H9 (cell line): ENCODE measurements around the gene ANKRD11. TPM values are rescaled to one million over a fixed set of nuclear protein-coding genes. Genes with fewer than 3 reads are reported as not detected.

ENCODE experiments used
- DNase-seq: peaks from one replicate; pipeline ENCODE4 v3.0.0-alpha.2; 2017
- H2AFZ ChIP-seq: one replicate; pipeline ENCODE4 v1.6.1; 2013; ENCODE audit warnings: mild to moderate bottlenecking, low read length, control low read depth, moderate library complexity
- H2AK5ac ChIP-seq: 2 replicates; pipeline ENCODE4 v1.6.1; 2013; ENCODE audit warnings: low read length, control low read depth, mixed read lengths; ENCODE audit not compliant: insufficient read length
- H2BK120ac ChIP-seq: one replicate; pipeline ENCODE4 v1.6.1; 2013; ENCODE audit warnings: low read depth, mild to moderate bottlenecking, low read length, control low read depth, inconsistent platforms; ENCODE audit not compliant: poor library complexity, severe bottlenecking
- H2BK12ac ChIP-seq: 2 replicates; pipeline ENCODE4 v1.6.1; 2013; ENCODE audit warnings: low read length, control low read depth, mixed read lengths, low read depth; ENCODE audit not compliant: insufficient read length
- H2BK15ac ChIP-seq: 2 replicates; pipeline ENCODE4 v1.6.1; 2013; ENCODE audit warnings: low read depth, low read length, control low read depth
- H2BK20ac ChIP-seq: one replicate; pipeline ENCODE4 v1.6.1; 2013; ENCODE audit warnings: low read depth, mild to moderate bottlenecking, low read length, control low read depth, inconsistent platforms; ENCODE audit not compliant: poor library complexity, severe bottlenecking
- H2BK5ac ChIP-seq: 2 replicates; pipeline ENCODE4 v1.6.1; 2013; ENCODE audit warnings: low read length, control low read depth, mixed read lengths; ENCODE audit not compliant: insufficient read length
- H3K14ac ChIP-seq: 2 replicates; pipeline ENCODE4 v1.6.1; 2013; ENCODE audit warnings: low read length, control low read depth; ENCODE audit not compliant: insufficient read depth
- H3K18ac ChIP-seq: 2 replicates; pipeline ENCODE4 v1.6.1; 2013; ENCODE audit warnings: low read depth, mild to moderate bottlenecking, mixed read lengths, low read length, control low read depth; ENCODE audit not compliant: insufficient read length
- H3K23ac ChIP-seq: 2 replicates; pipeline ENCODE4 v1.6.1; 2013; ENCODE audit warnings: low read length, control low read depth, mixed read lengths, low read depth; ENCODE audit not compliant: insufficient read length
- H3K23me2 ChIP-seq: 2 replicates; pipeline ENCODE4 v1.6.1; 2013; ENCODE audit warnings: low read depth, mild to moderate bottlenecking, mixed read lengths, low read length, control low read depth; ENCODE audit not compliant: insufficient read length, poor library complexity, severe bottlenecking
- H3K27ac ChIP-seq: 2 replicates; pipeline ENCODE4 v1.5.1; 2013; ENCODE audit warnings: low read length, control low read depth, mixed read lengths, low read depth; ENCODE audit not compliant: insufficient read length
- H3K27me3 ChIP-seq: 2 replicates; pipeline ENCODE4 v1.6.1; 2013; ENCODE audit warnings: low read length, control low read depth, inconsistent platforms; ENCODE audit not compliant: insufficient read depth
- H3K4ac ChIP-seq: 2 replicates; pipeline ENCODE4 v1.6.1; 2013; ENCODE audit warnings: low read depth, mild to moderate bottlenecking, control low read depth, inconsistent platforms, low read length, moderate library complexity
- H3K4me1 ChIP-seq: 2 replicates; pipeline ENCODE4 v1.6.1; 2013; ENCODE audit warnings: low read length, control low read depth, inconsistent platforms; ENCODE audit not compliant: insufficient read depth
- H3K4me2 ChIP-seq: 2 replicates; pipeline ENCODE4 v1.6.1; 2013; ENCODE audit warnings: low read length, control low read depth, mixed read lengths; ENCODE audit not compliant: insufficient read length, insufficient read depth
- H3K56ac ChIP-seq: 2 replicates; pipeline ENCODE4 v1.6.1; 2013; ENCODE audit warnings: low read depth, mild to moderate bottlenecking, mixed read lengths, low read length, control low read depth; ENCODE audit not compliant: insufficient read length
- H3K79me1 ChIP-seq: 2 replicates; pipeline ENCODE4 v1.6.1; 2013; ENCODE audit warnings: low read depth, mild to moderate bottlenecking, moderate library complexity, low read length, control low read depth, inconsistent platforms; ENCODE audit not compliant: insufficient read depth, poor library complexity, severe bottlenecking
- H3K79me2 ChIP-seq: 2 replicates; pipeline ENCODE4 v1.6.1; 2013; ENCODE audit warnings: low read length, control low read depth, inconsistent platforms; ENCODE audit not compliant: insufficient read depth
- H3K9ac ChIP-seq: 2 replicates; pipeline ENCODE4 v1.6.1; 2013; ENCODE audit warnings: low read length, control low read depth, mixed read lengths; ENCODE audit not compliant: insufficient read length; ENCODE audit errors: extremely low read depth
- H3K9me3 ChIP-seq: one replicate; pipeline ENCODE4 v1.6.1; 2013; ENCODE audit warnings: low read depth, low read length, inconsistent platforms; ENCODE audit not compliant: control insufficient read depth
- H3T11ph ChIP-seq: one replicate; pipeline ENCODE4 v1.6.1; 2013; ENCODE audit warnings: mild to moderate bottlenecking, low read length, control low read depth, inconsistent platforms
- H4K20me1 ChIP-seq: one replicate; pipeline ENCODE4 v1.6.1; 2013; ENCODE audit not compliant: control insufficient read depth, insufficient read length, insufficient read depth
- H4K5ac ChIP-seq: 2 replicates; pipeline ENCODE4 v1.6.1; 2013; ENCODE audit warnings: low read depth, mild to moderate bottlenecking, mixed read lengths, low read length, control low read depth; ENCODE audit not compliant: insufficient read length
- H4K8ac ChIP-seq: replicated peaks from 2 replicates; pipeline ENCODE4 v1.6.1; 2013; ENCODE audit warnings: low read length, control low read depth, mixed read lengths, low read depth; ENCODE audit not compliant: insufficient read length
- H4K91ac ChIP-seq: 2 replicates; pipeline ENCODE4 v1.6.1; 2013; ENCODE audit warnings: low read depth, mild to moderate bottlenecking, moderate library complexity, mixed read lengths, low read length, control low read depth; ENCODE audit not compliant: insufficient read length
- H3K27ac Mint-ChIP-seq, 3 experiments: 2 replicates in 2 of 3; 3 replicates in 1 of 3; pipeline ENCODE4 v1.8.0; 2020 to 2021; ENCODE audit warnings: mixed read lengths in 3 of 3, mild to moderate bottlenecking in 1 of 3, moderate library complexity in 1 of 3
- H3K27me3 Mint-ChIP-seq: 2 replicates; pipeline ENCODE4 v1.8.0; 2021; ENCODE audit warnings: low read depth, mild to moderate bottlenecking, moderate library complexity, mixed read lengths
- H3K36me3 Mint-ChIP-seq, 3 experiments: 2 replicates in 2 of 3; 3 replicates in 1 of 3; pipeline ENCODE4 v1.8.0; 2020 to 2021; ENCODE audit warnings: low read depth in 3 of 3, mixed read lengths in 3 of 3; ENCODE audit not compliant: insufficient read depth in 1 of 3
- H3K4me1 Mint-ChIP-seq, 2 experiments: 2 replicates each; pipeline ENCODE4 v1.8.0; 2020; ENCODE audit warnings: mixed read lengths in 2 of 2
- H3K4me3 Mint-ChIP-seq, 2 experiments: 2 replicates in 1 of 2; 3 replicates in 1 of 2; pipeline ENCODE4 v1.8.0; 2020 to 2021; ENCODE audit warnings: mild to moderate bottlenecking in 2 of 2, mixed read lengths in 2 of 2, moderate library complexity in 1 of 2
- H3K9me3 Mint-ChIP-seq, 2 experiments: 2 replicates in 1 of 2; 3 replicates in 1 of 2; pipeline ENCODE4 v1.8.0; 2020; ENCODE audit warnings: mild to moderate bottlenecking in 2 of 2, mixed read lengths in 2 of 2, moderate library complexity in 1 of 2
- CTCF ChIP-seq: fragments of 200-600 bp; sonication (generic); conservative IDR thresholded peaks from 3 replicates; pipeline ENCODE4 v1.8.0; 2021; ENCODE audit warnings: antibody characterized with exemption, mild to moderate bottlenecking
- WGBS: extraction: QIAGEN DNeasy Blood & Tissue Kit; methylation state at CpG from one replicate; pipeline ENCODE4 v1.1.7; 2013; ENCODE audit warnings: missing lambda C conversion rate, low lambda C conversion rate, mixed read lengths; ENCODE audit not compliant: insufficient read length; ENCODE audit errors: extremely low coverage; 5-methylcytosine and 5-hydroxymethylcytosine counted together
- total RNA-seq: library from RNA; stranded (reverse); gene quantifications from 2 replicates; pipeline ENCODE4 v1.2.1, GENCODE V29; 2021

Gene ANKRD11
- total RNA-seq, 1 experiment from 2014 or later, result 181 TPM

DNA sequence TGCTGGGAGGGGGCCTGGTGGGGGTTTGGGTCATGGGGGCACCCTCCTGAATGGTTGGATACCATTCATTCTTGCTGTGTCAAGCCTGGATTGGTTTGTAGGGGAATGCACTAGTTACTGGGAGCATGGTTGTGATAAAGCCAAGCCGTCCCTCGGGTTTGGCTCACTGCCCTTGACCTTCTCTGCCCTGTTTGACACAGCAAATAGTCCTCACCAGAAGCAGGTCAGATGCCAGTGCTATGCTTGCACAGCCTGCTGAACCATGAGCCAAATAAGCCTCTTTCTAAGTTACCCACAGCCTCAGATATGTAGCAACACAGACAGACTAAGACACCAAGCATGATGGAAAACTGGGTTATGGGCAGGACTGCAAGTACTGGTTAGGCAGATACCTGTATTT, 258.3 kb downstream of the ANKRD11 start:
- Histone ChIP-seq H4K8ac (no peak overlapping the region), H4K20me1 (no peaks in the 10 kb centered on the region)
- peaks cover 13 to 34% of the 10 kb centered on the region in 2 experiments for H3K9me3 Mint-ChIP-seq

More for the DNA sequence above, 258.3 kb downstream of the ANKRD11 start:
- WGBS, result no CpG with 5 or more reads among the region's 2 CpGs
- Histone ChIP-seq H2BK20ac (no peak overlapping the region), H3K23me2 (no peaks in the 10 kb centered on the region), H2BK12ac (no peak overlapping the region), H2BK15ac (no peak overlapping the region), H3K4me1 (no peaks in the 10 kb centered on the region), H4K91ac (no peak overlapping the region), H3K4me2 (no peak overlapping the region), H3K14ac (no peak overlapping the region), H2AFZ (no peak overlapping the region), H4K5ac (no peak overlapping the region), H3T11ph (no peak overlapping the region), H2AK5ac (no peak overlapping the region), H3K27ac (no peak overlapping the region), H3K18ac (no peak overlapping the region), H2BK5ac (no peak overlapping the region), H3K9me3 (peaks cover 30% of the 10 kb centered on the region), H3K56ac (no peak overlapping the region), H3K79me1 (no peaks in the 10 kb centered on the region), H2BK120ac (no peak overlapping the region), H3K23ac (no peak overlapping the region), H3K79me2 (no peaks in the 10 kb centered on the region), H3K9ac (no peak overlapping the region), H3K4ac (no peak overlapping the region), H3K27me3 (no peaks in the 10 kb centered on the region)
- Mint-ChIP-seq H3K27ac (no peak overlapping the region), H3K4me3 (no peak overlapping the region), H3K4me1 (no peaks in the 10 kb centered on the region), H3K27me3 (no peaks in the 10 kb centered on the region), H3K36me3 (peaks cover 66 to 80% (median 76%) of the 10 kb centered on the region in 3 experiments)
- TF ChIP-seq CTCF, result no peak
- no peak for DNase-seq
